NCI-H2196 (cell line): ENCODE results near the gene CFAP46.
"Not testable (repeated sequence)": the region's sequence is repeated elsewhere in the genome, so short reads cannot be mapped to it uniquely, and the experiment has no call there.

Source experiments
- DNase-seq: peaks from one replicate; lab custom pipeline; 2025; ENCODE audit not compliant: unreplicated experiment; lab: John Stamatoyannopoulos, UW

Gene CFAP46

GRCh38 chr10:132846631-132847415 is 95.5 kb downstream of the CFAP46 start:
- DNase-seq = no peak

DNA sequence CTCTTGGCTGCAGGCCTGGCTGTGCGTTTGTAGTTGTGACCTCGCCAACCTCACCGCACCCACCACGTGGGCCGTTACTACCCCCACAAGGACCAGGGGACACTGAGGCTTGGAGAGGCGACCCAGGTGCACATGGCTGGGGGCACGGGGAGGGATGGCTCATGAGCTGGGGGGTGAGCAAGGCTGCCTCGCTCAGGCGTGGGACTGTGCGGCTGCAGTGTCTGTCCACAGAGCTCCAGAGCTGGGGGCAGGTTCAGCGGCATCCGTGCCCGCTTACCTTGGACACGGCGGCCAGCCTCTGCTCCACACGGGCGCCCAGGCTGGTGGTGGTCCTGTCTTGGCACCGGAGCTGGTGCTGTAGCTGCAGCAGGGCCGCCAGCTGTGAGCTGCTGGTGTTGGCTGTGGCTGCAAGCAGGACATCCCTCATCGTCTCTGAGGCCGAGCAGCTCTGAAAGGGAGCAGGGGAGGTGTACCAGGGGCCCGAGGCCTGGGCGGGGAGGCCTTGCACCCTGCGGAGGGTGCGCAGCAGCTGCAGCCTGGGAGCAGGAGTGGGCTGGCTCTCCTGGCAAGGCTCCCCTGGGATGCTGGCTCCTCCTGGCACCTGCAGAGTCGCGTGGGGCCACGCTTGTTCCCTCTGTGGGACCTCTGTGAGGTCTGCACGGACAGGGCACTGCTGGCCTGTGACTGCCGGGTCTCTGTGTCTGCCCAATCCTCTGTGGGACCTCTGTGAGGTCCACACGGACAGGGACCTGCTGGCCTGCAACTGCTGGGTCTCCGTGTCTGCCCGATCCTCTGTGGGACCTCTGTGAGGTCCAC is 96.4 kb downstream of the CFAP46 start:
- no peak for DNase-seq

DNA sequence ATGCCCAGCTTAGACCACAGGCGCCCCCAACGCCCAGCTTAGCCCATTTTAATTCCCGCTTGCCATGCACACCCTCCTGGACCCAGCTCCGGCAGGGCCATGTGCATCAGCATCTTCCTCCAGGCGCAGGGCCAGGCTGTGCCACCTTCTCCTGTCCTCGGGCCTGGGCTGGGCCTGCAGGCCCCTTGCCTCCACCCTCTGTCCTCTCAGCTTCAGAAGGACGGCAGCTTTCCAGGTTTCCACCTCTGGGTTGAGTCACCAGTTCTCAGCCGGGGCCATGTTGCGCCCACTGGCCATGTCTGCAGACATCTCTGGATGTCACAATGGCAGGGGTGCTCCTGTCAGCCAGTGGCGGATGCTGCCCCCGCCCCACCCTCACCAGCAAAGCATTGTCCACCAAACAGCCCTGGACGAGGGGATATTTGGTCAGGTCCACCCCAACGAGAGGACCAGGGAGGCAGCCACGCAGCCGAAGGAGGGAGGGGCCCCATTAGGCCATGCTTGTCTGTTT is 97.3 kb downstream of the CFAP46 start:
- DNase-seq = no peak

DNA sequence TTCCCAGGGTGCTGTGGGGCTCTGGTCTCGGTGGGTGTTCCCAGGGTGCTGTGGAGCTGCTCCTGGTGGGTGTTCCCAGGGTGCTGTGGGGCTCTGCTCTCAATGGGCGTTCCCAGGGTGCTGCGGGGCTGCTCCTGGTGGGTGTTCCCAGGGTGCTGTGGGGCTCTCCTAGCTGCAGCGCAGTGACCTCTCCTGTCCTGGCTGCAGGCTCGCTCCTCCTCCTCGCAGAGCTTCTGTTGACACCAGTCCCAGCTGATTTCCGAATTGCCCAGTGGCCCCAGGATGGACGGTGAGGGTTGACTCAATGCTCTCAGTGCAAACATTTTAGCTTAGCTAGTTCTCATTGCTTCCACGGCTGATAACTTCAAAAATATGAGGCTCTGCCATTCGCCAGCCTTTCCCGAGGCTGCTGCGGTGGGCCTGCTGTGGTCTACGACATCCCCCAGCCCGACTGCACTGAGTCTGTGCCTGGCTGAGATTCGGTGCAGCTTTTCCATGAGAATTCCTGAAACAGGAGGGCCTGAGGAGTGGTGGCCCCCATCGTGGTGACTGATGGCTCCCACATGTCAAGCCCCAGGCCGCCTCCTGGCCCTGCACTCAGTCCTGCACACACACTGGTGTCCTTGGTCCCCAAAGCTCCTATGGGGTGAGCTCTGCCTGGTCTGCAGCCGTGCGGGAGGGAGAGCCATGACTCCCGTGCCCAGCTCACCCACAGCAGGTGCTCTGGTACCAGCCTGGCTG is 98.1 kb downstream of the CFAP46 start:
- DNase-seq = no peak

GRCh38 chr10:132843276-132843675 is 99.1 kb downstream of the CFAP46 start:
- DNase-seq = not testable (repeated sequence)

DNA sequence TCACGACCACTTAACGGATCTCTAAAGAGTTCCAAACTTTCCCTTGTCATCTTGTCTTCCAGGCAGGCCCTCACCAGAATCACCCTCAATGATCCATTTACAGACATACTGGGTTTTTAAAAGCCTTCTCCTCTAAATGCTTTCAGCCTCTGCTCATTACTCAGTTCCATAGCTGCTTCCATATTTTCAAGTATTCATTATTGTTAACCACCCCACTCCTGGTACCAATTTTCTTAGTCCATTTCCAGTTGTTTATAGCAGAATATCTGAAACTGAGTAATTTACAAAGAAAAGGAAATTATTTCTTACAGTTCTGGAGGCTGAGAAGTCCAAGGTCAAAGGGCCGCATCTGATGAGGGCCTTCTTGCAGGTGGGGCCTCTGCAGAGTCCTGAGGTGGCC is 100.0 kb downstream of the CFAP46 start:
- DNase-seq = no peak

- DNase-seq = no peak
Measured at GRCh38 chr10:132841615-132841975, 100.8 kb downstream of the CFAP46 start.

DNA sequence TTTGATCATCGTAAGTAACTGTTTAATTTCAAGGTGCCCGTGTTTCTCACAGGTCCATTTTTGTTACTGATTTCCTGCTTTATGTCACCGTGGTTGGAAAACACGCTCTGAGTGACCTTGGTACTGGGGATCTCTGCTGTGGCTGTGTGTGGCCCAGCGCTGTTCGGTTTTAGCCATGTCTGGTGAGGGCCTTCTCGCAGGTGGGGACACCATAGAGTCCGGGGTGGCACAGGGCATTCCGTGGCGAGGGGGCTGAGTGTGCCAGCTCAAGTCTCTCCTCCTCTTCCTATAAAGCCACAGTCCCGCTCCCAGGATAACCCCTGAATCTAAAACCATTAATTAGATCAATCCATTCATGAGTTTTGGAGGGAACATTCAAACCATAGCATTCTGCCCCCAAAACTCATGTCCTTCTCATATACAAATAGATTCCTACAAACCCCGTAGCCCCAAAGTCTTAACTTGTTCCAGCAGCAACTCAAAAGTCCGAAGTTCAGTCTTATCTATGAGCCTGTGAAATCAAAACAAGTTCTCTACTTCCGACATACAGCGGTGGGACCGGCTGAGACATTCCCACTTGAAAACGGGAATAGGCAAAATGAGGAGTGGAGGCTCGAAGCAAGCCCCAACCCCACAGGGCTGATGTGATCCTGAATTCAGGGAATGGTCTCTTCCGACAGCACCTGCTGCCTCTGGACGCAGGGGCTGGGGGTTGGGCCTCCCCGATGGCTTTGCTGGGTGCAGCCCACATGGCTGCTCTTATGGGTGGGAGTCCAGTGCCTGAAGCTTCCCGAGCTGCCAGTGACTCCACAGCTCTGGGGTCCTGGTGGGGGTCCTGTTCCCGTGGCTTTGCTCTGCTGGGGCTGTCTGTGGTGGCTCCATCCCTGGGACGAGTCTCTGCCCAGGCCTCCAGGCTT is 101.4 kb downstream of the CFAP46 start:
- no peak for DNase-seq

DNA sequence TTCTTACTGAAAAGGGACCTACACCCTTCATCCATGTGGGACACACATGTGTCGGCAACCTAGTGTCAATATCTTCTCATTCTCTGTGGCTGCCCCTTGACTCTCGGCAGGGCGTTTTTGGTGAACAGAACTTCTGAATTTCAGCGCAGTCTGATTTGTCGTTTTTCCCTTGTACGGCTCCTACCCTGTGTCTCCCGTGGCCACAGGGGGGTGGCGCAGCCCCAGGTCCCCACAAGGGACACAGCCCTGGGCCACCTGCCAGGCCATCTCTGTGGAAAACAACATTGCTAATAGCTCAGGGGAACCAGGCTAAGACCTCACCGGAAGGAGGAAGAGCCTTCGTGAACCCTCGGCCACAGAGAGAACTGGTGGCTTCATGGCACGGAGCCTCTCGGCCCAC is 103.3 kb downstream of the CFAP46 start:
- no peak for DNase-seq

GRCh38 chr10:132838346-132838970 is 103.9 kb downstream of the CFAP46 start:
- DNase-seq = no peak

DNA sequence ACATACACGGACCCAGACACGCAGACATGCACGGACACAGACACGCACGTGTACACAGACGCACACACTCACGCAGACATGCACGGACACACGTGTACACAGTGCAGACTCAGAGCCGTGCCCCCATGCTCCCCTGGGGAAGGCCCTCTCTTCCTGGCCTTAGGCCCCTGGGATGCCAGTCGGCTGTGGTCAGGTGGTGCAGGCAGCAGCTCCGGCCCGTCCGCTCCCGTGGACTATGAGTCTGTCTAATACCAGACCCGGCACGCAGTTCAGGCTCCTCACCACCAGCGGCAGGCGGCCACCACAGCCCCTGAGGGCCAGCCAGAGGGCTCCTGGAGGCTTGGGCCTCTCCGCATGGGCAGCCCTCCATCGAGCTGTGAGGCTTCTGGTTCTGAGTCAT is 104.5 kb downstream of the CFAP46 start:
- no peak for DNase-seq

- DNase-seq = peak; percentile 12
Measured at GRCh38 chr10:132836832-132837540, 105.4 kb downstream of the CFAP46 start.

DNA sequence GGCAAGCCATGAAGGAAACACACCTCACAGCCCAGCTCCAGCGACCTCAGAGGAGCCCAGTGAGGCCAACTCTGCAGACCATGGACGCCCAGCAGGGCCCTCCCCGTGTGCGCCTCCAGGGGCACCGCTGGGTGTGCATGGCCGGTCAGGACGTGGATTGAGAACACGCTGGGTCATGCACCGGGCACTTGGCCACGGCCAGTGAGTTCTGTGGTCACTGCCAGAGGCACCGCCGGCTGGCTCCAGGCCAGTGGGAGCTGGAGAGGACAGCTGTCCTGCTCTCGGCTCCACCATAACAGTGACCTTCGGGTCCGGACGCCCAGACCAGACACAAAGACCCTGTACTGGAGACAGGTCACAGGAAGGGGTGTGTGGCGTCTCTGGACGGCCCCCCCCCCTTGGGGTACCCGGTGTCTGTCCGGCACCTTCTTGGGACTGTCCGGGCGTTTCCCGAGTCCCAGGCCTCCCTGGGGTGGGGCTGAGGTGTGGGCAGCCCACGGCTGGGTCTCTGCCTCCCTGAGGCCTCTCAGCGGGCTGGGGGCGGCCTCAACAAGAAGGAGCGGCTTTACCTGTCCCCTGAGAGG is 106.0 kb downstream of the CFAP46 start:
- DNase-seq = no peak

DNA sequence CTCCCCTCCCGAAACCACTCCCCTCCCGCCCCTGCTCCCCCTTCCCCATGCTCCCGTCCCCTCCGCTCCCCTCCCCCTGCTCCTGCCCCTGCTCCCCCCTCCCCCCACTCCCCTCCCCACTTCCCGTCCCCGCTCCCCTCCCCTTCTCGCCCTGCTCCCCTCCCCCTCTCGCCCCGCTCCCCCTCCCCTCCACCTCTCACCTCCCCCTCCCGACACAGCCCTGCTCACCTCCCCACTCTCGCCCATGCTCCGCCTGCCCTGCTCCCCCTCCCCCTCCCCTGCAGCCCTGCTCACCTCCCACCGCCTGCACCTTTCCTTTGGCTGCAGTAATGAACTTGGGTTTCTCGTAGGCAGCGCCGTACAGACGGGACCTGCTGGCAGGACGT is 106.5 kb downstream of the CFAP46 start:
- no peak for DNase-seq

DNA sequence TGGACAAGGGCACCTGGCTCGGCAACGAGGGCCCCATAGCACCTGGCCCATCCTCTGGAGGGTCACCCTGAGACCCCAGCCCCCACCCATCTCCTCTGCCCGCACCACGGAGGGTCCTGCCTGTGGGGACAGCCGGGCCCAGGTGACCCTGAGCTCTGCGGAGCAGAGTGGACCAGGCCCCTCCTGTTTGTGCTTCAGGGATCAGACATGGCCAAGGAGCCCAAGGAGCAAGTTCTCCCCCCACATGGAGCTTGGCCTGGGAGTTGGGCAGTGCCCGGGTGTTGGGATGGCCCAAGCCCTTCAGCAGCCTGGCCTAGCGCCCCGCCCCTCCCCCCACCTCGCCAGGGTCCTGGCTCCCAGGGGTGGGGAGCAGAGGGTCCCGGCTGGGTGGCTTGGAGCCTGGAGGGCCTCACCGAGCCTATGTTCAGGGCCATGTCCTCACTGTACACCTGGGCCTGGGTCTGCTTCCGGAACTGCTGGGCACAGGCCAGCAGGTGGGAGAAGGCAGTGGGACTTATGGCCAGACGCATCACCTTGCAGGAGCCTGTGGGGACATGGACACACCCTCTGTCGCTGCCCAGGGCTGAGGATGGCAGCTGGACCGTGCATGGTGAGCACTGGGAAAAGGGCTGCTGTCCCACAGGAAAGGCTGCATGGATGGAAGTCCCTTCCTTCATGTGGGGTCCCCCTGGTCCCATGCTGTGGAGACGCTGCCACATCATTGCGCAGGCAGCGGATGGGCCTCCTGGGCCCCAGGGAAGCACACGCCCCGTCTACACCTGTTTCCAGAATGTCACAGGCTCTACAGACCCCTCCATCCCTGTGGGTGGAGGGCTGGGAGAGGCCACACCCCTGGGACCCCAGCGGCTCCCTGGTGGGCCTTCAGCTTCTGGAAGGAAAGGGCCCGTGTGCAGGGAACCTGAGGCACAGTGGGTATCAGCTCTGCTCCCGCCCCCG is 107.2 kb downstream of the CFAP46 start:
- DNase-seq = no peak

DNA sequence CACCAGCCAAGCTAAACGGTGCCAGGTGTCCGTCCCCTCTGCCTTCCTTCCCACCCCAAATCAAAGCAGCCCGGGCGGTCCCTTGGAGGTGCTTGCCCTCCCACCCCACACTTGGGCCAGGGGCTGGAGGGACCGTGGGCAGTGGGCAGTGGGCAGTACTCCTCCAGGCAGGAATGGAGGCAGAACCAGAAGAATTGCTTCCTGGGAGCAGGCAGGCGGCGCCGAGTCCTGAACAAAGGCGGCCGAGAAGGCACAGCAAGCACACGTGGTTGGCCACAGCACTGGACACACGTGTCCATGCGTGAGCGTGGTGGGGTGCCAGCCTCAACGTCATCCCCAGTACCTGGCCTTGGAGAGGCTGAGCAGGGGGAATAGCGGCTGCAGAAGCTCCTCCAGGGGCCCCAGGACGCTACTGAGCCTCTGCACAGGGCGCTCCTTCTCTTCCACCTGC is 108.0 kb downstream of the CFAP46 start:
- DNase-seq = no peak

- no peak for DNase-seq
Measured at GRCh38 chr10:132833421-132834111, 108.8 kb downstream of the CFAP46 start.
